Natural killer cell (primary cell): ENCODE data around the gene SEH1L. TPM values are rescaled to one million over a fixed set of nuclear protein-coding genes. Genes with fewer than 3 reads are reported as not detected.
"Not testable (repeated sequence)": the region's sequence is repeated elsewhere in the genome, so short reads cannot be mapped to it uniquely, and the experiment has no call there.

Source experiments
- ATAC-seq, 3 donors: fragments of 150-1000 bp in 2 of 3; fragments of 200-7000 bp in 1 of 3; cut with Tn5 transposase; 1 replicate in 1 of 3; 2 replicates in 2 of 3; pipeline ENCODE4 v1.10.0; 2021; ENCODE audit warnings: mild to moderate bottlenecking in 2 of 3, moderate library complexity in 2 of 3
- DNase-seq, 2 donors: peaks; one replicate each; pipeline versions ENCODE4 v3.0.0 to v3.0.0-alpha.2; 2013 to 2021; ENCODE audit warnings: mixed read lengths in 1 of 2
- H3K27ac ChIP-seq: one replicate; pipeline ENCODE4 v1.5.1; 2013; ENCODE audit warnings: mild to moderate bottlenecking, low read length
- H3K27me3 ChIP-seq: one replicate; pipeline ENCODE4 v1.6.1; 2013; ENCODE audit warnings: low read length; ENCODE audit not compliant: control insufficient read depth, insufficient read depth
- H3K36me3 ChIP-seq: one replicate; pipeline ENCODE4 v1.6.1; 2013; ENCODE audit warnings: low read length; ENCODE audit not compliant: control insufficient read depth, insufficient read depth
- H3K4me1 ChIP-seq: one replicate; pipeline ENCODE4 v1.6.1; 2013; ENCODE audit warnings: low read length; ENCODE audit not compliant: control insufficient read depth, insufficient read depth
- H3K4me3 ChIP-seq: one replicate; pipeline ENCODE4 v1.5.1; 2013; ENCODE audit warnings: low read length
- H3K9me3 ChIP-seq: one replicate; pipeline ENCODE4 v1.6.1; 2013; ENCODE audit warnings: low read length; ENCODE audit not compliant: control insufficient read depth, insufficient read depth
- H3K27ac Mint-ChIP-seq, 2 donors: one replicate each; pipeline ENCODE4 v1.8.0; 2022; ENCODE audit warnings: mild to moderate bottlenecking in 2 of 2, mixed read lengths in 2 of 2, moderate library complexity in 1 of 2
- H3K27me3 Mint-ChIP-seq, 2 donors: one replicate each; pipeline ENCODE4 v1.8.0; 2022; ENCODE audit warnings: low read depth in 2 of 2, mixed read lengths in 2 of 2
- H3K36me3 Mint-ChIP-seq: one replicate; pipeline ENCODE4 v1.8.0; 2022; ENCODE audit warnings: mixed read lengths
- H3K4me1 Mint-ChIP-seq, 2 donors: one replicate each; pipeline ENCODE4 v1.8.0; 2022; ENCODE audit warnings: mixed read lengths in 2 of 2
- H3K4me3 Mint-ChIP-seq: one replicate; pipeline ENCODE4 v1.8.0; 2022; ENCODE audit warnings: mild to moderate bottlenecking, moderate library complexity, mixed read lengths
- H3K9me3 Mint-ChIP-seq, 2 donors: one replicate each; pipeline ENCODE4 v1.8.0; 2022; ENCODE audit warnings: mixed read lengths in 2 of 2
- WGBS: methylation state at CpG from one replicate; pipeline ENCODE4 v1.1.7; 2013; ENCODE audit warnings: missing lambda C conversion rate; ENCODE audit not compliant: insufficient coverage; 5-methylcytosine and 5-hydroxymethylcytosine counted together
- intact Hi-C: fragments of 100-400 bp; cut with micrococcal nuclease; formaldehyde crosslinking; loops from one replicate; pipeline ENCODE4 v1.14.2; 2022
- total RNA-seq, 4 donors: library from RNA; stranded (reverse); fragments of 120-200 nt in 1 of 4; gene quantifications; one replicate each; pipeline versions ENCODE4 v1.2.3 to v1.2.4, GENCODE V29; 2013 to 2022
- TF ChIP-seq, protein P1 (sequence below): fragments of 200-600 bp; IDR thresholded peaks from one replicate; pipeline ENCODE4 v1.8.0; 2022; ENCODE audit warnings: antibody characterized with exemption

The SEH1L gene
- total RNA-seq, 3 donors from 2014 or later (not counting 1 experiment from before 2014, with no cell fraction given), result 24.5 to 28.4 (median 26.5) TPM

DNA sequence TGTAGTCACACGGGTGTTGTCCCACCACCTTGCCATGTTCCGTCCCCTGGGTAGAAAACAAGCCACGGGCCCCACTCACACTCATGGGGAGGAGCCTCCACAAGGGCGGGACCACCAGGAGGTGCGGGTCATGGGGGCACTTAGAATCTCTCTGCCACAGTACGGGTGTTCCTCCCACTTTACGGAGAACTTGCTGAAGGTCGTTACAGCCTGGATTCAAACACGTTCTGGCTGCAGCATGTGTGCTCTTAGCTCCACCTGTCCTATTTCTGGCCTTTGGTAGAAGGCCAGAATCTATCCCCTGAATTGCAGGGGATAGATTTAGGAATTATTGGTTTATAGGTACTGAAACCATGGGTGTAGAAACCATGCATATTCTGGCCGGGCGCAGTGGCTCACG, 28.5 kb downstream of the SEH1L start:
- no peak for ATAC-seq
- Histone ChIP-seq H3K4me1 (no peaks in the 10 kb centered on the region), H3K4me3 (no peak overlapping the region), H3K36me3 (peaks cover 12% of the 10 kb centered on the region), H3K9me3 (no peaks in the 10 kb centered on the region), H3K27me3 (no peaks in the 10 kb centered on the region), H3K27ac (no peak overlapping the region)
- TF ChIP-seq, protein P1, sequence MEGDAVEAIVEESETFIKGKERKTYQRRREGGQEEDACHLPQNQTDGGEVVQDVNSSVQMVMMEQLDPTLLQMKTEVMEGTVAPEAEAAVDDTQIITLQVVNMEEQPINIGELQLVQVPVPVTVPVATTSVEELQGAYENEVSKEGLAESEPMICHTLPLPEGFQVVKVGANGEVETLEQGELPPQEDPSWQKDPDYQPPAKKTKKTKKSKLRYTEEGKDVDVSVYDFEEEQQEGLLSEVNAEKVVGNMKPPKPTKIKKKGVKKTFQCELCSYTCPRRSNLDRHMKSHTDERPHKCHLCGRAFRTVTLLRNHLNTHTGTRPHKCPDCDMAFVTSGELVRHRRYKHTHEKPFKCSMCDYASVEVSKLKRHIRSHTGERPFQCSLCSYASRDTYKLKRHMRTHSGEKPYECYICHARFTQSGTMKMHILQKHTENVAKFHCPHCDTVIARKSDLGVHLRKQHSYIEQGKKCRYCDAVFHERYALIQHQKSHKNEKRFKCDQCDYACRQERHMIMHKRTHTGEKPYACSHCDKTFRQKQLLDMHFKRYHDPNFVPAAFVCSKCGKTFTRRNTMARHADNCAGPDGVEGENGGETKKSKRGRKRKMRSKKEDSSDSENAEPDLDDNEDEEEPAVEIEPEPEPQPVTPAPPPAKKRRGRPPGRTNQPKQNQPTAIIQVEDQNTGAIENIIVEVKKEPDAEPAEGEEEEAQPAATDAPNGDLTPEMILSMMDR, result no peak
- Mint-ChIP-seq H3K27me3 (no peaks in the 10 kb centered on the region), H3K4me3 (no peak overlapping the region), H3K27ac (no peak overlapping the region), H3K36me3 (peaks cover 5% of the 10 kb centered on the region), H3K4me1 (peaks cover 0 to 4% of the 10 kb centered on the region in 2 donors), H3K9me3 (no peaks in the 10 kb centered on the region)
- DNase-seq, result no peak
- intact Hi-C loops, result no loop called here
- WGBS, result 88% methylated on average over 12 of the region's 12 CpGs

DNA sequence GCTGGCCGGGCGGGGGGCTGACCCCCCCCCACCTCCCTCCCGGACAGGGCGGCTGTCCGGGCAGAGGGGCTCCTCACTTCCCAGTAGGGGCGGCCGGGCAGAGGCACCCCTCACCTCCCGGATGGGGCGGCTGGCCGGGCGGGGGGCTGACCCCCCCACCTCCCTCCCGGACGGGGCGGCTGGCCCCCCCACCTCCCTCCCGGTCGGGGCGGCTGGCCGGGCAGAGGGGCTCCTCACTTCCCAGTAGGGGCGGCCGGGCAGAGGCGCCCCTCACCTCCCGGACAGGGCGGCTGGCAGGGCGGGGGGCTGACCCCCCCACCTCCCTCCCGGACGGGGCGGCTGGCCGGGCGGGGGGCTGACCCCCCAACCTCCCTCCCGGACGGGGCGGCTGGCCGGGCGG, 32.3 kb downstream of the SEH1L start:
- H3K4me1 Mint-ChIP-seq, H3K27ac ChIP-seq, ATAC-seq, intact Hi-C loops, H3K27me3 ChIP-seq, H3K9me3 Mint-ChIP-seq, H3K4me3 ChIP-seq, DNase-seq, H3K27me3 Mint-ChIP-seq, H3K9me3 ChIP-seq, H3K36me3 Mint-ChIP-seq, H3K27ac Mint-ChIP-seq, H3K4me3 Mint-ChIP-seq, H3K4me1 ChIP-seq: not testable (repeated sequence)
- peaks cover 15% of the 10 kb centered on the region for H3K36me3 ChIP-seq
- 92% methylated on average over 5 of the region's 34 CpGs for WGBS

DNA sequence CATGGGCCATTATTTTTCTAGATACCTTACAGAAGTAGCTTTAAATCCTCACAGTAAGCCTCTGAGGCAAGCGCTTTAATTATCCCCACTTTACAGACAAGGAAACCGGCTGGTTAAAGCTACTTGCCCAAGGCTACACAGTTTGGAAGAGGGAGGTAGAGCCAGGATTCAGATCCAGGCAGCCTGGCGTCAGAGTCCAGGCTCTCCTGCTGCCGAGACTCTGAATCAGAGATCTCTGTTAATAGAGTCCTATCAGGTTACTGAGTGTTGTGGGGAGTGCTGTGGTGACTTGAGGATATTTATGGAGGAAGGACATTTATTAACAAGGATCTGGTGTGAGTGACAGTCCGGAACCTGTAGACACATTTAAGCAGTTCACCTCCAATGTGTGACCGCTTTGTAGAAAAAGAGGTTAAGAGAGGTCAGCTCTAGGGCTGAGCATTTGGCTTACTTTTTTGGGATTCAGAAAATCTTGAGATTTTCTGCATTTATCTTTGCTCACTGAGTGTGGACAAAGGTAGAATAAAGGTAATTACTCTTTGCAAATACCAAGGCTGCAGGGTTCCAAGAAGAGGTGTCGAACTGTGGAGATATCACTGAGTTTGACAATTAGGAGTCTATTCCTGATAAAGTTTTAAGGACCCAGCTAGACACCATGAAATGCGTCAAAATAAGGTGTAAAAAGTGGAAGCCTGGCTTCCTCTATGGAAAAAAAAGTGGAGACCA, 41.7 kb downstream of the SEH1L start:
- Mint-ChIP-seq H3K27ac (peak overlapping the region; percentile 83 to 91), H3K27me3 (peaks cover 0 to 3% of the 10 kb centered on the region in 2 donors), H3K9me3 (no peaks in the 10 kb centered on the region), H3K36me3 (no peaks in the 10 kb centered on the region), H3K4me1 (peaks cover 37 to 39% of the 10 kb centered on the region in 2 donors), H3K4me3 (peak overlapping the region; percentile 97)
- no peaks in the 10 kb centered on the region for H3K27me3 ChIP-seq
- WGBS, result 90% methylated on average over 7 of the region's 8 CpGs
- H3K27ac ChIP-seq, result no peak overlapping the region
- no peak overlapping the region for H3K4me3 ChIP-seq
- no peak for ATAC-seq
- H3K36me3 ChIP-seq, result peaks cover 6% of the 10 kb centered on the region
- DNase-seq, result no peak
- H3K9me3 ChIP-seq, result no peaks in the 10 kb centered on the region
- TF ChIP-seq, protein P1, result no peak
- intact Hi-C loops, result loop anchor here (2.0 to 5.0 kb wide), 4 partner anchors 69 to 737 kb away; partner anchors contain the start of genes FAM210A, PTPN2 and RNMT
- H3K4me1 ChIP-seq, result peaks cover 18% of the 10 kb centered on the region

DNA sequence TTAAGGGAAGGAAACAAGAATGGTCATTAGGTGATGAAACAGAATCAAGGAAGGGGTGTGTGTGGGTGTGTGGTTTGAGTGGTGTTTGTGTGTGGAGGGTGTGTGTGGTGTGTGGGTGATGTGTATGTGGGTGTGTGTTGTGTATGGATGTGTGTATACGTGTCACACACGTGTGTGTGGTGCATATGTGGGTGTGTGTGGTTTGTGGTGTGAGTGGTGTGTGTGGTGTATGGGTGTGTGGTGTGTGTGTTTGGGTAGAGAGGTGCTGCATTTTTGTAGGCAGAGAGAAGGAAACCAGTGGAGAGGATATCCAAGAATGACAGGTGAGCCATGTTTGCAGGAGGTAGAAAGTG, 42.3 kb downstream of the SEH1L start:
- Mint-ChIP-seq H3K27me3 (peaks cover 0 to 3% of the 10 kb centered on the region in 2 donors), H3K36me3 (no peaks in the 10 kb centered on the region), H3K4me1 (peaks cover 37 to 39% of the 10 kb centered on the region in 2 donors), H3K27ac (peak overlapping the region; percentile 83 to 91), H3K4me3 (peak overlapping the region; percentile 97), H3K9me3 (no peaks in the 10 kb centered on the region)
- 17% methylated on average over 2 of the region's 2 CpGs for WGBS
- Histone ChIP-seq H3K27ac (no peak overlapping the region), H3K4me3 (no peak overlapping the region), H3K27me3 (no peaks in the 10 kb centered on the region), H3K36me3 (peaks cover 4% of the 10 kb centered on the region), H3K9me3 (no peaks in the 10 kb centered on the region), H3K4me1 (peaks cover 18% of the 10 kb centered on the region)
- DNase-seq (peak; percentile 53 to 64), ATAC-seq (peak; percentile 3 to 31 (median 6))
- intact Hi-C loops, result loop anchor here (2.0 to 5.0 kb wide), 4 partner anchors 69 to 737 kb away; partner anchors contain the start of genes FAM210A, PTPN2 and RNMT
- TF ChIP-seq, protein P1, result no peak
